Nucleus accumbens (tissue), 56 donors: ENCODE data around the gene ACTN2.
A peak's percentile ranks its signal among the peaks of the same experiment; 100 is the strongest.

Source experiments
- DNase-seq, 56 donors: peaks; one replicate each; lab custom pipeline; 2025; lab: John Stamatoyannopoulos, UW

The ACTN2 gene

DNA sequence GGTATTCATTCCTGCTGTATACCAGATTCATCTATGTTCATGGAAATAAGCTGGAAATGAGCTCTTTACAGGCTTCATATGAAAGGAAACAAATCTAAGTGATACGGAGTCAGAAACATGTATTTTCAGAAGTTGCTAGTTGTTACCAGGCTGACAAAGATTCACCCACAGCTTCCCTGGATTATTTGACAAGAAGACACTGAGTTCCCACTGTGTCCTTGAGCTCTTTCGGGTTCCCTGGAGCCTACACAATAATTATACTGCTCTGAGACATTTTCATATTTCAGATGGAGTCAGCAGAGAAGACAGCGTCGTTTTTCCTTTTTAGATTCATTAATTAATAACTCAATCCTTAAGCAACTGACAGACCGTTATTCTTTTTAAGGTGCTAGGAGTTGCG lies 79.5 kb downstream of the ACTN2 start:
- peak in 9 of 56 donors; percentile 5 to 55 (median 26) for DNase-seq

DNA sequence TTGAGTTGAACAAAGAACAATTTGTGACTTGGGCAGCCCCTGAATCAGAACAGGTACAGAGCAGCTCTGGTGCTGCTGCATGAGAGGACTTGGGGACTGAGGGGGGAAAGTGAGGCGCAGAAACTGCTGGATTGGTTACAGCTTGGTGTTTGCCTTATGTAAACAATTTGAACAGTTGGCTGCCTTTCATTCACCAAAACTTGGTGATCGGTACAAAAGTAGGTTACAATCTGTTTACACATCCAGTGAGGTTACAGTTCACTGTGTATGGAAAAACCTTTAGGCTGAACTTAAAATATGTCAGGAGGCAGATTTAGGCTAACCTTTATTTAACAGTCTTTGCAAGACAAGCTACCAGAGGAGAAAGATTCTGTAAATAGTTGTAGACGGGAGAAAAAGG lies 80.2 kb downstream of the ACTN2 start:
- DNase-seq, result no peak

GRCh38 chr1:236767276-236767675 lies 81.0 kb downstream of the ACTN2 start:
- DNase-seq, result no peak

- DNase-seq, result no peak
Measured at GRCh38 chr1:236768601-236769000, 82.3 kb downstream of the ACTN2 start.

DNA sequence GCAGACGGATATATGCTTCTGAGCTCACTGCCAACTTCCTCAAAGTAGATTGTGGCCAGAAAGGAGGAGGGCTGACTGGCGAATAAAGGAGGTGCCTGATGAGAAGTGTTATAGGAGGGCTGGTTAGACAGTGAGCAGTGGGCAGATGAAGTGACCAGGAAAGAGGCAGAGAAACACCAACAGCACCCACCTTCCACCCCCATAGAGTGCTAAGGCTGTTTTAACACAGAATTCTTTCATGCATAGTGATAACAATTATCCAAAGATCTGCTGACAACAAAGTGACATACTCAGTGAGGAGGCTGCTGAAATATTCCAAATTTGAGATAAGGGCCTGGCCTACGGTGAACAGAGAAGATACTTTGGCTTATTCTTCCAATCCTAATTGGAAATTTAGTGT lies 87.6 kb downstream of the ACTN2 start:
- DNase-seq, result no peak

DNA sequence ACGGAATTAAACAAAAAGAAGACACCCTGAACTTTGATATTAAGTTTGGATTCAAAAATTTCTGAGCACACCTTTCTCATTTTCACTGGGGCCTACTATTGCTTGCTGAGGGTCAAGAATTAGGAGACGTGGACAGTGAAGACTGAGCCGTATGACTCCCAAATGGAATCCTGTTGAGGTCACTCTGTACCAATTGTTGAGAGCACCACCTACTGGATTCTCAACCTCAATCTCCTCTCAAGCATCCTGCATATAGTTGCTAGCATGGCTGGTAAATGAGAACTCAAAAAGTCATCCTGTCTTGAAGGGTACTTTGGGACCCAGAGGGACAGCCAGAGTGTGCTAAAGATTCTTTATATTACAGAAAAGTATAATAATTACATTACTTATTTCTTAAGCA lies 88.6 kb downstream of the ACTN2 start:
- DNase-seq, result no peak

GRCh38 chr1:236779312-236779711 lies 93.0 kb downstream of the ACTN2 start:
- no peak for DNase-seq

GRCh38 chr1:236785477-236785876 lies 99.2 kb downstream of the ACTN2 start:
- no peak for DNase-seq

DNA sequence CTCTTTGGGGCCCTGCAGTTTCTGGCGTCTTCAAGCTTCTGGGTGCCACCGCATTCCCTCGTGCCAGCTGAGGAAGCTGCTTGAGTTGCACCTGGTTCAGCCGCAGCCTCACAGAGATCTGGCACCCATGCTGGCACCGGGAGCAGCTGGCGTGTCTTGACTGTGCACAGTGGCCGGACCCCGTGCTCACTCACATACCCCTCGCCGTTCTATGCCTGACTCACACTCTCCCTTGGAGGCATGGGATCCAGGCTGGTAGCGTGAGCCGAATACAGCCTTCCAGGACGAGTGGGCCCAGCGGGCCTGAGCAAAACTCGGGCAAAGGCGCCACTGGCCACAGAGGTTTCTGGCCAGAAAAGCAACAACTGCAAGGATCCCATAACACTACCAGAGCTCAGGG lies 100.2 kb downstream of the ACTN2 start:
- DNase-seq, result no peak

GRCh38 chr1:236794585-236795034 lies 108.3 kb downstream of the ACTN2 start:
- no peak for DNase-seq

- DNase-seq, result peak; percentile 79 to 99 (median 97)
Measured at GRCh38 chr1:236795035-236795756, 108.9 kb downstream of the ACTN2 start, which contains the start of gene MTR. TSS of gene MTR (plus strand) at chr1:236795292. CDS start at chr1:236795704, 412 bp downstream.

GRCh38 chr1:236795757-236796667 lies 109.7 kb downstream of the ACTN2 start:
- peak in 6 of 56 donors; percentile 17 to 63 (median 36) for DNase-seq

DNA sequence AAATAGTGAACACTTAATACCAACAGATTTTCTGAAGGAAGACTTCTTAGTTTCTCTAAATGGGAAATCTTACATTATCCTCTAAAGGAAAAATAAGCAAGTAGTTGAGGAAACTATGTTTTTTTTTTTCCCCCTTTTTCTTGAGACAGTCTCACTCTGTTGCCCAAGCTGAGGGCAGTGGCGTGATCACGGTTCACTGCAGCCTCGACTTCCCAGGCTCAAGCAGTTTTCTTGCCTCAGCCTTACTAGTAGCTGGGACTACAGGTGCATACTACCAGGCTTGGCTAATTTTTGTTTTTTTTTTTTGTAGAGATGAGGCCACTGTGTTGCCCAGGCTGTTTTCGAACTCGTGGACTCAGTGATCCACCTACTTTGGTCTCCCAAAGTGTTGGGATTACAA lies 112.7 kb downstream of the ACTN2 start:
- DNase-seq, result no peak

GRCh38 chr1:236800002-236800620 lies 113.8 kb downstream of the ACTN2 start:
- DNase-seq, result peak in 4 of 56 donors; percentile 0 to 53 (median 2)

DNA sequence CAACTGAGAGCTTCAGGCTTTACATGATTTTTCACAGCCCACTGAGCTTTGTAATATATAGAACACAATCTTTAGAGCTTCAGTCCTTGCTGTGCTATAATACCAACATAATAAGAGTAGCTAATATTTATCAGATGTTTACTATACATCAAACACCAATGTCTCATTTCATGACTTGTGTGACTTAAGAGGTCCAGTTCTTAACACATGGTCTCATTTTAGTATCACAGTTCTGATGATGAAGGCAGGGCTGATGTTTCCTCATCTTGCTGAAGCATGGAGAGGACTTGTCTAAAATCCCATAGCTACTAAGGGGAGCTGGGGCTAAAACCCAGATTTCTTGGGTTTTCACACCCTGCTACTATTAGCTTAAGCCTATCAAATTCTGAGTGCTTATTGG lies 114.3 kb downstream of the ACTN2 start:
- no peak for DNase-seq

DNA sequence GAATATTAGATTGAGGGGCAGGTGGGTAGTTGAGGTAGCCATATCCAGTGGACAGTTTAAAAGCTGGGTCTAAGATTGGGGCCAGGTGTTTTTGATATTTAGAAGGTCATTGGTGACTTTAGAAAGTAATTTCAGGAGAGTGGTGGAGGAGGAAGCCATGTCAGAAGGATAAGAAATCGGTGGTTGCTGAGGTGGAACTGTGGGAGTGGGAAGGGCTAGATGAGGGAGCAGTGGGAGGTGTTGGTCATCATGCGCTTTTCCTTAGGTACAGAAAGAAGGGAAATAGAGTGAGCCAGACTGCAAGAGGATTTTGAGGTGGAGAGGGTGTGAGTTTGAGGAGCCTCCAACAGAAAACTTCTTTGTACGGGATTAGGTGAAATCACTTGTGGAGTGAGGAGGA lies 116.0 kb downstream of the ACTN2 start:
- DNase-seq, result no peak

DNA sequence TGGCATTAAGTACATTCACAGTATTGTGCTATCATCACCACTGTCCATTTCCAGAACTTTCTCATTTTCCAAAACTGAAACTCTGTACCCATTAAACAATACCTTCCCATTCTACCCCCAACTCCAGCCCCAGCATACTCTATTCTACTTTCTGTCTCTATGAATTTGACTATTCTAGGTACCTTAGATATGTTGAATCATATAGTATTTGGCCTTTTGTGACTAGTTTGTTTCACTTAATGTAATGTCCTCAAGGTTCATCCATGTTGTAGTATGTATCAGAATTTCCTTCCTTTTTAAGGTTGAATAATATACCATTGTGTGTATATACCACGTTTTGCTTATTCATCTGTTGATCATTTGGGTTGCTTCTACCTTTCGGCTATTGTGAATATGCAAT lies 120.3 kb downstream of the ACTN2 start:
- no peak for DNase-seq

DNA sequence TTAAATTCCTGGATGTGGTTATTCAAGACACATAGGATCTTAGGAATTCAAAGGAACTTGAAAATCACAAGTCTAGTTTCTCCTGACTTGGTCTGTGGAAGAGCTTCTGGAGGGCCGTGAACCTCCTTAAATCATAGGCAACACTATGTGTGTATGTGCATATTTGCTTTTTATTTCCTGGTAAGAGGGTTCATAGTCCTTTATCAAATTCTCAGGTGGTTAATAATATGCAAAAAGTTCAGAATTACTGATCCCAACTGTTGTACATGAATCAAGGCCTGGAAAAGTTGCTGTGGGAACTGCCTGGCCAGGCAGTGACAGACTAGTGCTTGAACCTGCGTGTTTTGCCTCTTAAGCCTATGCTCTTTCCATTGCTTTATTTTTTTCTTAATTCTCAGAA lies 121.7 kb downstream of the ACTN2 start:
- DNase-seq, result no peak

GRCh38 chr1:236808564-236809130 lies 122.3 kb downstream of the ACTN2 start:
- DNase-seq, result no peak

DNA sequence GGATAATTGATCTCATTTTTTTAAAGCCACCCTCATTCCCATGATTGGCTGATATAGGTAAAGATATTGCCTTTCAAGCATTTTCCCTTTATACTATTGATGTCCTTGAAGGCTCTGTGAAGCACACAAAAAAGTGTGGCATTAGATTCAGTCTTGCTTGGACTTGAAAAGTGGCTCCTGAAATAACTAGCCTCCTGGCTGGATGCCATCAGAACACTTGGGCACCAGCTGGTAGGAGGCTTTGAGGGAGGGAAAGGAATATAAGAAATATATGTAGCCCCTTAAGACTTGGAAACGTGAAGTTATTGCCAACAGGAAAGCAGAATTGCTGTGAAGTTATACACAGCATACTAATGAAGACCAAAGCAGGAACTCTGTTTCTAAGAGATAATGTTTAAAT lies 122.8 kb downstream of the ACTN2 start:
- DNase-seq, result peak in 2 of 56 donors; percentile 0 to 9

DNA sequence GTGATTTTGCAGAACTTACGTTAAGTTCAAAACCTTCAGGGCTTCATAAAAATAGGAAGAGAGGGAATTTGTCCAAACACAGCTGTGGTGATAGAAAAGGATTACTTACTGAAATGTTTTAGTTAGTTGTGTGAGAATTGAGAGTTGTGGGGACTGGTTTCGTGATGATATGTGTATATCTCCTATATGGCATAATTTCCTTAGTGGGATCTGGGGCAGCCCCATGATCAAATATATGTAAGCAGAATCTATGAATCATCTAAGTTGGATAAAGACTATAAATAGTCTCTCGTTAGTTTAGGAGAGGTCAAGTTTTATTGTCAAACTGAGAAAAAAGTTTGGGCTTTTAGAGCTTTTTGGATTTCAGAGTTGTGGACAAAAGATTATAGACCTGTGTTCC lies 123.7 kb downstream of the ACTN2 start:
- no peak for DNase-seq
